ENCODE measurements around the gene CLINT1.
"Not testable (repeated sequence)": the region's sequence is repeated elsewhere in the genome, so short reads cannot be mapped to it uniquely, and the experiment has no call there.

The CLINT1 gene

GRCh38 chr5:157862183-157862851, 3.4 kb upstream of the CLINT1 start:
- Histone ChIP-seq H3K27ac (ENCODE audit: low read length) (no peak overlapping the region), H3K36me3 (ENCODE audit: control insufficient read depth in 2 of 2, insufficient read depth in 2 of 2, low read length in 2 of 2) (no peaks in the 10 kb centered on the region), H3K9me3 (ENCODE audit: control insufficient read depth in 2 of 2, low read length in 2 of 2) (no peaks in the 10 kb centered on the region), H3K4me1 (ENCODE audit: control insufficient read depth, insufficient read depth, low read length) (no peaks in the 10 kb centered on the region), H3K4me3 (ENCODE audit: low read length in 2 of 2) (no peak overlapping the region), H3K27me3 (ENCODE audit: control insufficient read depth in 1 of 2, insufficient read depth in 2 of 2, low read length in 2 of 2) (no peaks in the 10 kb centered on the region), H3K9ac (ENCODE audit: low read length in 2 of 2) (no peak overlapping the region)

GRCh38 chr5:157860898-157861890, 2.2 kb upstream of the CLINT1 start:
- no peak overlapping the region for H3K9ac ChIP-seq (ENCODE audit: low read length in 2 of 2)
- no peaks in the 10 kb centered on the region for H3K27me3 ChIP-seq (ENCODE audit: control insufficient read depth in 1 of 2, insufficient read depth in 2 of 2, low read length in 2 of 2)
- H3K27ac ChIP-seq (ENCODE audit: low read length), result no peak overlapping the region
- H3K4me1 ChIP-seq (ENCODE audit: control insufficient read depth, insufficient read depth, low read length), result peaks cover 3% of the 10 kb centered on the region
- H3K9me3 ChIP-seq (ENCODE audit: control insufficient read depth in 2 of 2, low read length in 2 of 2), result no peaks in the 10 kb centered on the region
- H3K4me3 ChIP-seq (ENCODE audit: low read length in 2 of 2), result no peak overlapping the region
- H3K36me3 ChIP-seq (ENCODE audit: control insufficient read depth in 2 of 2, insufficient read depth in 2 of 2, low read length in 2 of 2), result no peaks in the 10 kb centered on the region

- H3K9me3 ChIP-seq (ENCODE audit: control insufficient read depth in 2 of 2, low read length in 2 of 2), result no peaks in the 10 kb centered on the region
- peak overlapping the region; percentile 91 to 93 for H3K9ac ChIP-seq (ENCODE audit: low read length in 2 of 2)
- H3K27me3 ChIP-seq (ENCODE audit: control insufficient read depth in 1 of 2, insufficient read depth in 2 of 2, low read length in 2 of 2), result no peaks in the 10 kb centered on the region
- peak overlapping the region; percentile 71 for H3K27ac ChIP-seq (ENCODE audit: low read length)
- H3K4me1 ChIP-seq (ENCODE audit: control insufficient read depth, insufficient read depth, low read length), result peaks cover 3% of the 10 kb centered on the region
- H3K4me3 ChIP-seq (ENCODE audit: low read length in 2 of 2), result peak overlapping the region; percentile 91 to 92
- H3K36me3 ChIP-seq (ENCODE audit: control insufficient read depth in 2 of 2, insufficient read depth in 2 of 2, low read length in 2 of 2), result no peaks in the 10 kb centered on the region
Measured at GRCh38 chr5:157859227-157859575, 256 bp upstream of the CLINT1 start.

- peak overlapping the region; percentile 91 to 93 for H3K9ac ChIP-seq (ENCODE audit: low read length in 2 of 2)
- peaks cover 3% of the 10 kb centered on the region for H3K4me1 ChIP-seq (ENCODE audit: control insufficient read depth, insufficient read depth, low read length)
Measured at GRCh38 chr5:157857816-157858526, 974 bp downstream of the CLINT1 start.

GRCh38 chr5:157855404-157855994, 3.4 kb downstream of the CLINT1 start:
- H3K4me3 ChIP-seq (ENCODE audit: low read length in 2 of 2), result no peak overlapping the region
- H3K4me1 ChIP-seq (ENCODE audit: control insufficient read depth, insufficient read depth, low read length), result peaks cover 3% of the 10 kb centered on the region
- H3K9ac ChIP-seq (ENCODE audit: low read length in 2 of 2), result no peak overlapping the region
- no peaks in the 10 kb centered on the region for H3K36me3 ChIP-seq (ENCODE audit: control insufficient read depth in 2 of 2, insufficient read depth in 2 of 2, low read length in 2 of 2)
- H3K9me3 ChIP-seq (ENCODE audit: control insufficient read depth in 2 of 2, low read length in 2 of 2), result no peaks in the 10 kb centered on the region
- H3K27ac ChIP-seq (ENCODE audit: low read length), result no peak overlapping the region
- H3K27me3 ChIP-seq (ENCODE audit: control insufficient read depth in 1 of 2, insufficient read depth in 2 of 2, low read length in 2 of 2), result no peaks in the 10 kb centered on the region

More at GRCh38 chr5:157857816-157858526, 974 bp downstream of the CLINT1 start:
- Histone ChIP-seq H3K27me3 (ENCODE audit: control insufficient read depth in 1 of 2, insufficient read depth in 2 of 2, low read length in 2 of 2) (no peaks in the 10 kb centered on the region), H3K27ac (ENCODE audit: low read length) (peak overlapping the region; percentile 71), H3K4me3 (ENCODE audit: low read length in 2 of 2) (peak overlapping the region; percentile 91 to 92), H3K36me3 (ENCODE audit: control insufficient read depth in 2 of 2, insufficient read depth in 2 of 2, low read length in 2 of 2) (no peaks in the 10 kb centered on the region), H3K9me3 (ENCODE audit: control insufficient read depth in 2 of 2, low read length in 2 of 2) (no peaks in the 10 kb centered on the region)

GRCh38 chr5:157853365-157853764, 5.6 kb downstream of the CLINT1 start:
- not testable (repeated sequence) for H3K4me3 ChIP-seq (ENCODE audit: low read length in 2 of 2); H3K4me1 ChIP-seq (ENCODE audit: control insufficient read depth, insufficient read depth, low read length); H3K27ac ChIP-seq (ENCODE audit: low read length); H3K9me3 ChIP-seq (ENCODE audit: control insufficient read depth in 2 of 2, low read length in 2 of 2); H3K9ac ChIP-seq (ENCODE audit: low read length in 2 of 2); H3K36me3 ChIP-seq (ENCODE audit: control insufficient read depth in 2 of 2, insufficient read depth in 2 of 2, low read length in 2 of 2); H3K27me3 ChIP-seq (ENCODE audit: control insufficient read depth in 1 of 2, insufficient read depth in 2 of 2, low read length in 2 of 2)

GRCh38 chr5:157845914-157846598, 12.9 kb downstream of the CLINT1 start:
- Histone ChIP-seq H3K9me3 (ENCODE audit: control insufficient read depth in 2 of 2, low read length in 2 of 2) (peaks cover 0 to 3% of the 10 kb centered on the region in 2 donors), H3K36me3 (ENCODE audit: control insufficient read depth in 2 of 2, insufficient read depth in 2 of 2, low read length in 2 of 2) (peaks cover 0 to 5% of the 10 kb centered on the region in 2 donors), H3K4me1 (ENCODE audit: control insufficient read depth, insufficient read depth, low read length) (no peaks in the 10 kb centered on the region), H3K27ac (ENCODE audit: low read length) (no peak overlapping the region), H3K27me3 (ENCODE audit: control insufficient read depth in 1 of 2, insufficient read depth in 2 of 2, low read length in 2 of 2) (no peaks in the 10 kb centered on the region), H3K9ac (ENCODE audit: low read length in 2 of 2) (no peak overlapping the region), H3K4me3 (ENCODE audit: low read length in 2 of 2) (no peak overlapping the region)

- no peak overlapping the region for H3K9ac ChIP-seq (ENCODE audit: low read length in 2 of 2)
- no peaks in the 10 kb centered on the region for H3K4me1 ChIP-seq (ENCODE audit: control insufficient read depth, insufficient read depth, low read length)
- H3K27ac ChIP-seq (ENCODE audit: low read length), result no peak overlapping the region
- H3K27me3 ChIP-seq (ENCODE audit: control insufficient read depth in 1 of 2, insufficient read depth in 2 of 2, low read length in 2 of 2), result no peaks in the 10 kb centered on the region
- H3K36me3 ChIP-seq (ENCODE audit: control insufficient read depth in 2 of 2, insufficient read depth in 2 of 2, low read length in 2 of 2), result peaks cover 0 to 5% of the 10 kb centered on the region in 2 donors
- peaks cover 0 to 3% of the 10 kb centered on the region in 2 donors for H3K9me3 ChIP-seq (ENCODE audit: control insufficient read depth in 2 of 2, low read length in 2 of 2)
- no peak overlapping the region for H3K4me3 ChIP-seq (ENCODE audit: low read length in 2 of 2)
Measured at GRCh38 chr5:157842787-157843186, 16.2 kb downstream of the CLINT1 start.

GRCh38 chr5:157842185-157842584, 16.8 kb downstream of the CLINT1 start:
- Histone ChIP-seq H3K9ac (ENCODE audit: low read length in 2 of 2) (no peak overlapping the region), H3K4me1 (ENCODE audit: control insufficient read depth, insufficient read depth, low read length) (peaks cover 1% of the 10 kb centered on the region), H3K36me3 (ENCODE audit: control insufficient read depth in 2 of 2, insufficient read depth in 2 of 2, low read length in 2 of 2) (no peaks in the 10 kb centered on the region), H3K27me3 (ENCODE audit: control insufficient read depth in 1 of 2, insufficient read depth in 2 of 2, low read length in 2 of 2) (no peaks in the 10 kb centered on the region), H3K27ac (ENCODE audit: low read length) (no peak overlapping the region), H3K4me3 (ENCODE audit: low read length in 2 of 2) (no peak overlapping the region), H3K9me3 (ENCODE audit: control insufficient read depth in 2 of 2, low read length in 2 of 2) (peaks cover 0 to 3% of the 10 kb centered on the region in 2 donors)

Data from stomach smooth muscle (tissue), 2 donors.